ENCODE measurements around the gene FGF3.

FGF3 gene

GRCh38 chr11:69822676-69823494, 3.7 kb upstream of the FGF3 start:
- DNase-seq = no peak

GRCh38 chr11:69821511-69822040, 2.4 kb upstream of the FGF3 start:
- DNase-seq = no peak

- DNase-seq = no peak
Observed at GRCh38 chr11:69820441-69820840, 1.2 kb upstream of the FGF3 start.

- no peak for DNase-seq
Observed at GRCh38 chr11:69819541-69820070, 390 bp upstream of the FGF3 start.

GRCh38 chr11:69818231-69818602, 999 bp downstream of the FGF3 start:
- no peak for DNase-seq

- peak; percentile 12 for DNase-seq
Observed at GRCh38 chr11:69817265-69818230, 1.7 kb downstream of the FGF3 start.

- DNase-seq = no peak
Observed at GRCh38 chr11:69816671-69817070, 2.5 kb downstream of the FGF3 start.

- no peak for DNase-seq
Observed at GRCh38 chr11:69815973-69816372, 3.2 kb downstream of the FGF3 start.

- no peak for DNase-seq
Observed at GRCh38 chr11:69814902-69815301, 4.3 kb downstream of the FGF3 start.

- DNase-seq = no peak
Observed at GRCh38 chr11:69814411-69814810, 4.8 kb downstream of the FGF3 start.

GRCh38 chr11:69813839-69814238, 5.4 kb downstream of the FGF3 start:
- DNase-seq = no peak

GRCh38 chr11:69812946-69813345, 6.3 kb downstream of the FGF3 start:
- no peak for DNase-seq

- no peak for DNase-seq
Observed at GRCh38 chr11:69812256-69812655, 7.0 kb downstream of the FGF3 start.

GRCh38 chr11:69811431-69811830, 7.8 kb downstream of the FGF3 start:
- DNase-seq = no peak

- DNase-seq = no peak
Observed at GRCh38 chr11:69810289-69811118, 8.7 kb downstream of the FGF3 start.

- DNase-seq = no peak
Observed at GRCh38 chr11:69808667-69809086, 10.5 kb downstream of the FGF3 start.

GRCh38 chr11:69807106-69807815, 12.0 kb downstream of the FGF3 start:
- no peak for DNase-seq

- no peak for DNase-seq
Observed at GRCh38 chr11:69804769-69805508, 14.3 kb downstream of the FGF3 start.

GRCh38 chr11:69803604-69804218, 15.5 kb downstream of the FGF3 start:
- no peak for DNase-seq

GRCh38 chr11:69803022-69803421, 16.2 kb downstream of the FGF3 start:
- DNase-seq = no peak

- no peak for DNase-seq
Observed at GRCh38 chr11:69802590-69802989, 16.6 kb downstream of the FGF3 start.
